CD8-positive, alpha-beta memory T cell (primary cell): ENCODE data around the gene MAS1L. TPM values are rescaled to one million over a fixed set of nuclear protein-coding genes. Genes with fewer than 3 reads are reported as not detected.

ENCODE experiments used
- CTCF ChIA-PET: fragments of 350-600 bp; sonication (Branson Sonifier 250); formaldehyde crosslinking; loops from one replicate; lab custom pipeline; 2021; ENCODE audit warnings: antibody characterized with exemption; lab: Charles Lee
- POLR2A ChIA-PET: fragments of 350-600 bp; sonication (Branson Sonifier 250); formaldehyde crosslinking; loops from one replicate; lab custom pipeline; 2021; ENCODE audit warnings: antibody characterized with exemption; lab: Charles Lee
- DNase-seq, 5 donors: peaks; one replicate each; pipeline versions ENCODE4 v3.0.0 to v3.0.0-alpha.2; 2020 to 2022; ENCODE audit warnings: mixed read lengths in 1 of 5
- H3K27ac ChIP-seq: one replicate; pipeline ENCODE4 v1.7.0; 2013; ENCODE audit warnings: low read depth, mild to moderate bottlenecking, low read length, moderate library complexity
- H3K27me3 ChIP-seq: 2 replicates; pipeline ENCODE4 v1.7.0; 2013; ENCODE audit warnings: low read length, mild to moderate bottlenecking; ENCODE audit not compliant: insufficient read depth, poor library complexity, severe bottlenecking
- H3K36me3 ChIP-seq: 2 replicates; pipeline ENCODE4 v1.7.0; 2013; ENCODE audit warnings: mild to moderate bottlenecking, low read length, moderate library complexity; ENCODE audit not compliant: insufficient read depth
- H3K4me1 ChIP-seq: 2 replicates; pipeline ENCODE4 v1.7.0; 2013; ENCODE audit warnings: mild to moderate bottlenecking, low read length, moderate library complexity; ENCODE audit not compliant: insufficient read depth
- H3K4me3 ChIP-seq: 2 replicates; pipeline ENCODE4 v1.7.0; 2013; ENCODE audit warnings: mild to moderate bottlenecking, low read length
- H3K9me3 ChIP-seq: 2 replicates; pipeline ENCODE4 v1.7.0; 2013; ENCODE audit warnings: mild to moderate bottlenecking, low read length
- H3K27ac Mint-ChIP-seq, 8 donors: one replicate each; pipeline ENCODE4 v1.8.0; 2020 to 2021; ENCODE audit warnings: mixed read lengths in 8 of 8, mild to moderate bottlenecking in 6 of 8, inconsistent platforms in 3 of 8, moderate library complexity in 3 of 8
- H3K27me3 Mint-ChIP-seq, 2 donors: one replicate each; pipeline ENCODE4 v1.8.0; 2020 to 2021; ENCODE audit warnings: mixed read lengths in 2 of 2, mild to moderate bottlenecking in 1 of 2, moderate library complexity in 1 of 2
- H3K36me3 Mint-ChIP-seq, 3 donors: one replicate each; pipeline ENCODE4 v1.8.0; 2020 to 2021; ENCODE audit warnings: mixed read lengths in 3 of 3, inconsistent platforms in 1 of 3, mild to moderate bottlenecking in 1 of 3
- H3K4me1 Mint-ChIP-seq, 3 donors: one replicate each; pipeline ENCODE4 v1.8.0; 2020 to 2021; ENCODE audit warnings: mixed read lengths in 3 of 3, inconsistent platforms in 1 of 3, mild to moderate bottlenecking in 1 of 3
- H3K4me3 Mint-ChIP-seq, 7 donors: one replicate each; pipeline ENCODE4 v1.8.0; 2020 to 2021; ENCODE audit warnings: mixed read lengths in 7 of 7, mild to moderate bottlenecking in 6 of 7, moderate library complexity in 4 of 7, inconsistent platforms in 2 of 7
- H3K9me3 Mint-ChIP-seq, 5 donors: one replicate each; pipeline ENCODE4 v1.8.0; 2020 to 2022; ENCODE audit warnings: mixed read lengths in 5 of 5, mild to moderate bottlenecking in 3 of 5, moderate library complexity in 2 of 5, inconsistent platforms in 1 of 5
- polyA plus RNA-seq: library from polyadenylated mRNA; unstranded; fragments of 300-500 nt; fragmentation: Illumina TruSeq; gene quantifications from one replicate; pipeline ENCODE4 v1.2.3, GENCODE V29; 2021
- total RNA-seq, 2 experiments: library from RNA; stranded (reverse); gene quantifications; one replicate each; pipeline ENCODE4 v1.2.3, GENCODE V29; 2021

Gene MAS1L
- total and polyA plus RNA-seq, 3 experiments from 2014 or later, result not detected

- ChIA-PET POLR2A (no interaction called here), CTCF (no interaction called here)
- H3K27ac ChIP-seq, result no peak overlapping the region
- H3K36me3 Mint-ChIP-seq, result peaks cover 0 to 2% (median 0%) of the 10 kb centered on the region in 3 donors
- H3K4me3 Mint-ChIP-seq, result no peak overlapping the region
- H3K27me3 Mint-ChIP-seq, result peaks cover 15 to 52% of the 10 kb centered on the region in 2 donors
- H3K4me1 Mint-ChIP-seq, result no peaks in the 10 kb centered on the region
- H3K27me3 ChIP-seq, result peaks cover 9% of the 10 kb centered on the region
- no peak for DNase-seq
- H3K9me3 ChIP-seq, result no peaks in the 10 kb centered on the region
- H3K4me1 ChIP-seq, result no peaks in the 10 kb centered on the region
- H3K4me3 ChIP-seq, result no peak overlapping the region
- no peaks in the 10 kb centered on the region for H3K9me3 Mint-ChIP-seq
- no peak overlapping the region for H3K27ac Mint-ChIP-seq
- H3K36me3 ChIP-seq, result no peaks in the 10 kb centered on the region
Measured at GRCh38 chr6:29499704-29500103, 11.9 kb upstream of the MAS1L start.

GRCh38 chr6:29496961-29497360, 9.2 kb upstream of the MAS1L start:
- Mint-ChIP-seq H3K27ac (no peak overlapping the region), H3K4me1 (no peaks in the 10 kb centered on the region), H3K9me3 (no peaks in the 10 kb centered on the region), H3K27me3 (peaks cover 8 to 49% of the 10 kb centered on the region in 2 donors), H3K4me3 (no peak overlapping the region), H3K36me3 (peaks cover 0 to 2% (median 0%) of the 10 kb centered on the region in 3 donors)
- ChIA-PET POLR2A (no interaction called here), CTCF (no interaction called here)
- Histone ChIP-seq H3K27ac (no peak overlapping the region), H3K9me3 (no peaks in the 10 kb centered on the region), H3K36me3 (no peaks in the 10 kb centered on the region), H3K27me3 (peaks cover 9% of the 10 kb centered on the region), H3K4me3 (no peak overlapping the region), H3K4me1 (no peaks in the 10 kb centered on the region)
- DNase-seq, result no peak

- ChIA-PET POLR2A (no interaction called here), CTCF (no interaction called here)
- DNase-seq, result no peak
- Mint-ChIP-seq H3K4me3 (no peak overlapping the region), H3K36me3 (peaks cover 0 to 2% (median 0%) of the 10 kb centered on the region in 3 donors), H3K27me3 (peaks cover 5 to 45% of the 10 kb centered on the region in 2 donors), H3K27ac (peak overlapping the region in 1 of 8 donors; percentile 64), H3K4me1 (no peaks in the 10 kb centered on the region), H3K9me3 (no peaks in the 10 kb centered on the region)
- Histone ChIP-seq H3K4me1 (no peaks in the 10 kb centered on the region), H3K9me3 (no peaks in the 10 kb centered on the region), H3K36me3 (no peaks in the 10 kb centered on the region), H3K27ac (no peak overlapping the region), H3K27me3 (peaks cover 4% of the 10 kb centered on the region), H3K4me3 (no peak overlapping the region)
Measured at GRCh38 chr6:29495571-29495970, 7.8 kb upstream of the MAS1L start.

- Mint-ChIP-seq H3K4me3 (no peak overlapping the region), H3K36me3 (peaks cover 0 to 2% (median 0%) of the 10 kb centered on the region in 3 donors), H3K27me3 (peaks cover 5 to 44% of the 10 kb centered on the region in 2 donors), H3K9me3 (no peaks in the 10 kb centered on the region), H3K4me1 (no peaks in the 10 kb centered on the region), H3K27ac (no peak overlapping the region)
- no peak for DNase-seq
- H3K4me3 ChIP-seq, result no peak overlapping the region
- peaks cover 4% of the 10 kb centered on the region for H3K27me3 ChIP-seq
- no peaks in the 10 kb centered on the region for H3K9me3 ChIP-seq
- ChIA-PET CTCF (no interaction called here), POLR2A (no interaction called here)
- no peaks in the 10 kb centered on the region for H3K4me1 ChIP-seq
- no peaks in the 10 kb centered on the region for H3K36me3 ChIP-seq
- H3K27ac ChIP-seq, result no peak overlapping the region
Measured at GRCh38 chr6:29494131-29494530, 6.4 kb upstream of the MAS1L start.

DNA sequence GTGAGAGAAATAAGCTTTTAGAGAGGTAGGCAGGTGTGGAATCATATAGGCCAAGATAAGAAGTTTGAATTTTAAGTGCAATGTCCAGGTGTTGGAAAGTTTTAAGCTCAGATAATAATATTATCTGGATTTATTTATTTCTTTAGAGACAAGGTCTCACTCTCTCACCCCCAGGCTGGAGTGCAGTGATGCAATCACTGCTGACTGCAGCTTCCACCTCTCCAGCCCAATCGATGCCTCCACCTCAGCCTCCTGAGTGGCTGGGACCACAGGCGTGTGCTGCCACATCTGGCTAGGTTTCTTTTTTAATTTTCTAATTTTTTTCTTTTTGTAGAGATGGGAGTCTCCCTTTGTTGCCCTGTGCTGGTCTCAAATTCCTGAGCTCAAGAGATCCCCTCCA, 5.5 kb upstream of the MAS1L start:
- Mint-ChIP-seq H3K4me3 (no peak overlapping the region), H3K27me3 (peaks cover 5 to 38% of the 10 kb centered on the region in 2 donors), H3K4me1 (no peaks in the 10 kb centered on the region), H3K36me3 (peaks cover 0 to 2% (median 0%) of the 10 kb centered on the region in 3 donors), H3K27ac (peak overlapping the region in 1 of 8 donors; percentile 52), H3K9me3 (no peaks in the 10 kb centered on the region)
- Histone ChIP-seq H3K36me3 (no peaks in the 10 kb centered on the region), H3K4me1 (no peaks in the 10 kb centered on the region), H3K27me3 (no peaks in the 10 kb centered on the region), H3K4me3 (no peak overlapping the region), H3K9me3 (no peaks in the 10 kb centered on the region), H3K27ac (no peak overlapping the region)
- no peak for DNase-seq
- ChIA-PET CTCF (no interaction called here), POLR2A (no interaction called here)

DNA sequence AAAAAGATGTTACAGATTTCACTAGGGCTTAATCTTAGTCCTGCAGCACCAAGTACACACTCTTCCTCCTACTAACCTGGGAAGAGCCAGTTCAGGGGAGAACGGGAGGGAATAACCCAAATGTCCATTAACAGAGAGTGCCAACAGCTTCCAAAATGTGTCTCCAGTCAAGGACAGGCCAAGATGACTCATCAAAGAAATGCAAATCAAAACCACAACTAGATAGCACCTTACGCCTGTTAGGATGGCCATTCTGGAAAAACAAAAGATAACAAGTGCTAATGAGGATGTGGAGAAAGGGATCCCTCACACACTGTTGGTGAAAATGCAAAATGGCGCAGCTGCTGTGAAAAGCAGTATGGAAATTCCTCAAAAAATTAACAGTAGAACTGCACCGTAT, 3.8 kb upstream of the MAS1L start:
- Mint-ChIP-seq H3K27ac (no peak overlapping the region), H3K27me3 (peaks cover 3 to 35% of the 10 kb centered on the region in 2 donors), H3K9me3 (no peaks in the 10 kb centered on the region), H3K4me3 (no peak overlapping the region), H3K36me3 (peaks cover 0 to 1% (median 0%) of the 10 kb centered on the region in 3 donors), H3K4me1 (no peaks in the 10 kb centered on the region)
- Histone ChIP-seq H3K36me3 (no peaks in the 10 kb centered on the region), H3K4me3 (no peak overlapping the region), H3K27ac (no peak overlapping the region), H3K4me1 (no peaks in the 10 kb centered on the region), H3K9me3 (no peaks in the 10 kb centered on the region), H3K27me3 (no peaks in the 10 kb centered on the region)
- ChIA-PET CTCF (no interaction called here), POLR2A (no interaction called here)
- no peak for DNase-seq

- no peaks in the 10 kb centered on the region for H3K27me3 ChIP-seq
- Mint-ChIP-seq H3K4me3 (no peak overlapping the region), H3K27me3 (peaks cover 4 to 33% of the 10 kb centered on the region in 2 donors), H3K36me3 (no peaks in the 10 kb centered on the region), H3K4me1 (no peaks in the 10 kb centered on the region), H3K27ac (no peak overlapping the region), H3K9me3 (no peaks in the 10 kb centered on the region)
- H3K36me3 ChIP-seq, result no peaks in the 10 kb centered on the region
- DNase-seq, result no peak
- H3K27ac ChIP-seq, result no peak overlapping the region
- CTCF ChIA-PET, result no interaction called here
- POLR2A ChIA-PET, result no interaction called here
- no peaks in the 10 kb centered on the region for H3K4me1 ChIP-seq
- no peaks in the 10 kb centered on the region for H3K9me3 ChIP-seq
- H3K4me3 ChIP-seq, result no peak overlapping the region
Measured at GRCh38 chr6:29490552-29490951, 2.8 kb upstream of the MAS1L start.

DNA sequence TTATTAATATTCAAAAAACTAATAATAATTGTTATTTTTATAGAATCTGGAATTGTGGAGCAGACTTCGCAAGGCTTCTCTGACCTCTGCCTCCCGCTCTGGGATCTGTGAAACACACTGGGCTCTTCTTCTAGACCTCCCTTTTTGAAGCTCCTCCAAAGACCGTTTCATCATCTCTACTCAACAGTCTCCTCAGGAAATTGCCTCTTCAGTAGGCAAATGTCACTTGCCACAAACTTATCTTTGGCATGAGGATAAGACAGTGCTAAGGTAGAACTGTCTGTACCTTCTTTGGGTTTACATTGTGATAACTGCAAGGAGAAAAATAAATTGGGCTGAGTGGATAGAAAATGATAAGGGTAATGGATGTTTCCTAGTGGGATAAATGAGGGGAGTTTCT, 2.3 kb upstream of the MAS1L start:
- H3K27ac ChIP-seq, result no peak overlapping the region
- Mint-ChIP-seq H3K9me3 (no peaks in the 10 kb centered on the region), H3K4me1 (no peaks in the 10 kb centered on the region), H3K4me3 (no peak overlapping the region), H3K27me3 (peaks cover 6 to 33% of the 10 kb centered on the region in 2 donors), H3K36me3 (no peaks in the 10 kb centered on the region), H3K27ac (no peak overlapping the region)
- no peaks in the 10 kb centered on the region for H3K4me1 ChIP-seq
- no peaks in the 10 kb centered on the region for H3K27me3 ChIP-seq
- CTCF ChIA-PET, result no interaction called here
- H3K36me3 ChIP-seq, result no peaks in the 10 kb centered on the region
- no peak for DNase-seq
- no peaks in the 10 kb centered on the region for H3K9me3 ChIP-seq
- no peak overlapping the region for H3K4me3 ChIP-seq
- POLR2A ChIA-PET, result no interaction called here

GRCh38 chr6:29489286-29489685, 1.5 kb upstream of the MAS1L start:
- no peaks in the 10 kb centered on the region for H3K9me3 Mint-ChIP-seq
- H3K4me1 ChIP-seq, result no peaks in the 10 kb centered on the region
- ChIA-PET POLR2A (no interaction called here), CTCF (no interaction called here)
- H3K27ac Mint-ChIP-seq, result no peak overlapping the region
- no peak for DNase-seq
- no peaks in the 10 kb centered on the region for H3K4me1 Mint-ChIP-seq
- no peaks in the 10 kb centered on the region for H3K27me3 ChIP-seq
- H3K36me3 ChIP-seq, result no peaks in the 10 kb centered on the region
- no peak overlapping the region for H3K4me3 ChIP-seq
- no peak overlapping the region for H3K27ac ChIP-seq
- H3K36me3 Mint-ChIP-seq, result no peaks in the 10 kb centered on the region
- H3K27me3 Mint-ChIP-seq, result peaks cover 12 to 41% of the 10 kb centered on the region in 2 donors
- no peaks in the 10 kb centered on the region for H3K9me3 ChIP-seq
- no peak overlapping the region for H3K4me3 Mint-ChIP-seq
